Panc1 (cell line): Measurements from ENCODE around the gene ACOT13. TPM values are rescaled to one million over a fixed set of nuclear protein-coding genes. Genes with fewer than 3 reads are reported as not detected.

Experiments
- ATAC-seq: fragments of 200-7000 bp; cut with Tn5 transposase; 2 replicates; pipeline ENCODE4 v1.9.1; 2020; ENCODE audit warnings: mild to moderate bottlenecking, moderate library complexity
- BruUV-seq: library from RNA; stranded (reverse); fragments of 400-500 nt; replicated peaks from 2 replicates; lab custom pipeline; 2021; lab: Mats Ljungman, UMichigan
- CTCF ChIA-PET: fragments of 300-600 bp; sonication (Branson Sonifier 250); formaldehyde crosslinking; loops from one replicate; lab custom pipeline; 2022; ENCODE audit warnings: antibody characterized with exemption; lab: Charles Lee
- POLR2A ChIA-PET: fragments of 300-600 bp; sonication (Branson Sonifier 250); formaldehyde crosslinking; loops from one replicate; lab custom pipeline; 2022; ENCODE audit warnings: antibody characterized with exemption; lab: Charles Lee
- DNase-seq: peaks from one replicate; pipeline ENCODE4 v3.0.0-alpha.2; 2010; ENCODE audit warnings: low read depth, low spot score
- H3K27ac ChIP-seq: 2 replicates; pipeline ENCODE4 v1.5.1; 2011; ENCODE audit warnings: mild to moderate bottlenecking, low read length, inconsistent platforms
- H3K27me3 ChIP-seq: fragments of 200-500 bp; sonication (Bioruptor generic); 2 replicates; pipeline ENCODE4 v1.6.0; 2014; ENCODE audit warnings: low read length, inconsistent platforms; ENCODE audit not compliant: control insufficient read depth, insufficient read depth
- H3K36me3 ChIP-seq: fragments of 200-500 bp; sonication (Bioruptor generic); 2 replicates; pipeline ENCODE4 v1.5.1; 2014; ENCODE audit warnings: inconsistent platforms, mild to moderate bottlenecking, low read length, moderate library complexity; ENCODE audit not compliant: control insufficient read depth, insufficient read depth
- H3K4me1 ChIP-seq: 2 replicates; pipeline ENCODE4 v1.5.1; 2011; ENCODE audit warnings: inconsistent platforms, mild to moderate bottlenecking, low read length, moderate library complexity; ENCODE audit not compliant: control insufficient read depth, insufficient read depth
- H3K4me3 ChIP-seq, 2 experiments: 2 replicates each; pipeline ENCODE4 v1.5.1; 2011 to 2012; ENCODE audit warnings: low read depth in 2 of 2, low read length in 2 of 2, mild to moderate bottlenecking in 2 of 2, inconsistent platforms in 1 of 2, moderate library complexity in 1 of 2
- H3K9me3 ChIP-seq: fragments of 200-500 bp; sonication (Bioruptor generic); 2 replicates; pipeline ENCODE4 v1.5.1; 2014; ENCODE audit warnings: low read depth, mild to moderate bottlenecking, inconsistent platforms, low read length, moderate library complexity; ENCODE audit not compliant: control insufficient read depth, insufficient read depth
- POLR2AphosphoS5 ChIP-seq: IDR thresholded peaks from 2 replicates; pipeline ENCODE4 v1.6.1; 2012; ENCODE audit warnings: mild to moderate bottlenecking, low read depth, low read length, moderate library complexity
- SIN3A ChIP-seq: IDR thresholded peaks from 2 replicates; pipeline ENCODE4 v1.6.1; 2012; ENCODE audit warnings: low read depth, mild to moderate bottlenecking, low read length, moderate library complexity, borderline replicate concordance; ENCODE audit not compliant: insufficient read depth
- TCF7L2 ChIP-seq: IDR thresholded peaks from 2 replicates; pipeline ENCODE4 v1.6.1; 2011; ENCODE audit warnings: mild to moderate bottlenecking, low read depth, low read length, inconsistent platforms
- in situ Hi-C: cut with HindIII; loops from 2 replicates; pipeline ENCODE4 v1.10.0; 2016; ENCODE audit warnings: low sequenced_read_pairs, low pct_unique_long_range_greater_than_20kb
- intact Hi-C: fragments of 100-400 bp; cut with micrococcal nuclease; formaldehyde crosslinking; loops from one replicate; pipeline ENCODE4 v1.10.0; 2022; ENCODE audit not compliant: unreplicated experiment
- total RNA-seq: library from RNA; stranded (reverse); gene quantifications from one replicate; pipeline ENCODE4 v1.2.1, GENCODE V29; 2021; ENCODE audit not compliant: unreplicated experiment
- TF ChIP-seq, protein P1 (sequence below), 2 experiments: IDR thresholded peaks; 2 replicates each; pipeline ENCODE4 v1.6.1; 2011 to 2012; ENCODE audit warnings: low read depth in 2 of 2, control low read depth in 1 of 2, low read length in 1 of 2, mild to moderate bottlenecking in 1 of 2, moderate library complexity in 1 of 2; ENCODE audit not compliant: insufficient read depth in 1 of 2
- TF ChIP-seq, protein P2 (sequence below): fragments of 450-650 bp; IDR thresholded peaks from 2 replicates; pipeline ENCODE4 v1.5.1; 2017; ENCODE audit warnings: mild to moderate bottlenecking

ACOT13 gene
- total RNA-seq, 1 experiment from 2014 or later = 31.6 TPM

DNA sequence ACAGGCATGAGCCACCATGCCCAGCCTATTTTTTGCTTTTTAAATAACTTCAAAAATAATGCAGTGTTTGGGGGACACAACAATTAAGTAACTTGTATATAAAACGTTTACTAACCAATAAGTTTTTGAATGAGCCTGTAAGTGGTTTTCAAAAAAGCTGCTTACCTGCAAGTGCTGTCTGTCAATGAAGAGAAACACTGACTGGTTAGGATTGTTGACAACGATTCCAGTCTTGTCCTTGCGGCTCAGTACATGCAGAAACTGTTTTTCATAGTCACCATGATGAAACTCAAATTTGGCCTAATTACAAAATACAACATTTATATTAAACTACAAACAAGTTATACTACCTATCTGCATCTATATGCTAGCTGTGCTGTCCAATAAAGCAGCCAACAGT is 41.7 kb downstream of the ACOT13 start:
- ChIA-PET CTCF (no interaction called here), POLR2A (no interaction called here)
- ATAC-seq = no peak
- BruUV-seq = no TSS peak
- DNase-seq = no peak
- H3K4me3 ChIP-seq = no peak overlapping the region
- TF ChIP-seq TCF7L2 (no peak), SIN3A (no peak), POLR2AphosphoS5 (no peak; the same call in 1 of the 2 replicates)
- TF ChIP-seq, protein P1, sequence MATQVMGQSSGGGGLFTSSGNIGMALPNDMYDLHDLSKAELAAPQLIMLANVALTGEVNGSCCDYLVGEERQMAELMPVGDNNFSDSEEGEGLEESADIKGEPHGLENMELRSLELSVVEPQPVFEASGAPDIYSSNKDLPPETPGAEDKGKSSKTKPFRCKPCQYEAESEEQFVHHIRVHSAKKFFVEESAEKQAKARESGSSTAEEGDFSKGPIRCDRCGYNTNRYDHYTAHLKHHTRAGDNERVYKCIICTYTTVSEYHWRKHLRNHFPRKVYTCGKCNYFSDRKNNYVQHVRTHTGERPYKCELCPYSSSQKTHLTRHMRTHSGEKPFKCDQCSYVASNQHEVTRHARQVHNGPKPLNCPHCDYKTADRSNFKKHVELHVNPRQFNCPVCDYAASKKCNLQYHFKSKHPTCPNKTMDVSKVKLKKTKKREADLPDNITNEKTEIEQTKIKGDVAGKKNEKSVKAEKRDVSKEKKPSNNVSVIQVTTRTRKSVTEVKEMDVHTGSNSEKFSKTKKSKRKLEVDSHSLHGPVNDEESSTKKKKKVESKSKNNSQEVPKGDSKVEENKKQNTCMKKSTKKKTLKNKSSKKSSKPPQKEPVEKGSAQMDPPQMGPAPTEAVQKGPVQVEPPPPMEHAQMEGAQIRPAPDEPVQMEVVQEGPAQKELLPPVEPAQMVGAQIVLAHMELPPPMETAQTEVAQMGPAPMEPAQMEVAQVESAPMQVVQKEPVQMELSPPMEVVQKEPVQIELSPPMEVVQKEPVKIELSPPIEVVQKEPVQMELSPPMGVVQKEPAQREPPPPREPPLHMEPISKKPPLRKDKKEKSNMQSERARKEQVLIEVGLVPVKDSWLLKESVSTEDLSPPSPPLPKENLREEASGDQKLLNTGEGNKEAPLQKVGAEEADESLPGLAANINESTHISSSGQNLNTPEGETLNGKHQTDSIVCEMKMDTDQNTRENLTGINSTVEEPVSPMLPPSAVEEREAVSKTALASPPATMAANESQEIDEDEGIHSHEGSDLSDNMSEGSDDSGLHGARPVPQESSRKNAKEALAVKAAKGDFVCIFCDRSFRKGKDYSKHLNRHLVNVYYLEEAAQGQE (IDR thresholded peaks at IDR 0.05; ENCODE audit: insufficient read depth in 1 of 2, low read depth in 2 of 2, low read length in 1 of 2) = no peak
- TF ChIP-seq, protein P2, sequence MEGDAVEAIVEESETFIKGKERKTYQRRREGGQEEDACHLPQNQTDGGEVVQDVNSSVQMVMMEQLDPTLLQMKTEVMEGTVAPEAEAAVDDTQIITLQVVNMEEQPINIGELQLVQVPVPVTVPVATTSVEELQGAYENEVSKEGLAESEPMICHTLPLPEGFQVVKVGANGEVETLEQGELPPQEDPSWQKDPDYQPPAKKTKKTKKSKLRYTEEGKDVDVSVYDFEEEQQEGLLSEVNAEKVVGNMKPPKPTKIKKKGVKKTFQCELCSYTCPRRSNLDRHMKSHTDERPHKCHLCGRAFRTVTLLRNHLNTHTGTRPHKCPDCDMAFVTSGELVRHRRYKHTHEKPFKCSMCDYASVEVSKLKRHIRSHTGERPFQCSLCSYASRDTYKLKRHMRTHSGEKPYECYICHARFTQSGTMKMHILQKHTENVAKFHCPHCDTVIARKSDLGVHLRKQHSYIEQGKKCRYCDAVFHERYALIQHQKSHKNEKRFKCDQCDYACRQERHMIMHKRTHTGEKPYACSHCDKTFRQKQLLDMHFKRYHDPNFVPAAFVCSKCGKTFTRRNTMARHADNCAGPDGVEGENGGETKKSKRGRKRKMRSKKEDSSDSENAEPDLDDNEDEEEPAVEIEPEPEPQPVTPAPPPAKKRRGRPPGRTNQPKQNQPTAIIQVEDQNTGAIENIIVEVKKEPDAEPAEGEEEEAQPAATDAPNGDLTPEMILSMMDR = no peak
- H3K27me3 ChIP-seq = no peaks in the 10 kb centered on the region
- no peak overlapping the region for H3K27ac ChIP-seq
- in situ Hi-C loops = no loop called here
- H3K4me1 ChIP-seq = no peaks in the 10 kb centered on the region; the same call in 1 of the 2 replicates
- peaks cover 77% of the 10 kb centered on the region for H3K36me3 ChIP-seq
- intact Hi-C loops = no loop called here
- H3K9me3 ChIP-seq = no peaks in the 10 kb centered on the region

DNA sequence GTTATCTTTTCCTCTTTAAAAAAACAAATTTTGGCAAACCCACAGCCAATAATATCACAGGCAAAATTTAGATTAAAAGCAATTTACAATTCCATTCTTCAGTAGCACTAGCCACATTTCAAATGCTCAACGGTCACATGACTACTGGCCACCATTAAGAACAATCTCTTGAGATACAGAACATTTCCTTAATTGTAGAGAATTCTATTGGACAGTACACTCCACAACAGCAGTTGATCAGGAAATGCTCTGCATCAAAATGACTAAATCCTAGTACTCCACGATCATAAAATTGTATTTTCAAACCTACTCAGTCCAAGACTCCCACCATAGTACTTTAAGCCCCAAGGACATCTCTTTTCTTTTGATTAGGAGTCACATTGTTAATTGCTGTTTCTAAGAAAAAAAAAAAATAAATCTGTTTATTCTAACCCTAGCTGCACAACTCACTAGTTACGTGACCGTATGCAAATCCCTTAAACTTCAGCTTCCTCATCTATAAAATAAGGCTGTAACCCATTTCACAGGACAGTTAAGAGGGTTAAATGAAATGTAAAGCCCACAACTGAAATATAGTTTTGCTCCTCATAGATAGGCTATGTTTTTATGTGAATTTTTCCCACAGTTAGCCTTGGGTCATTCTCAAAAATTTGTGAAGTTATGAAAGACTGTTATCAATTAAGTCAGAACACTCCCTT is 42.3 kb downstream of the ACOT13 start:
- no peaks in the 10 kb centered on the region for H3K9me3 ChIP-seq
- BruUV-seq = no TSS peak
- in situ Hi-C loops = no loop called here
- ATAC-seq (no peak), DNase-seq (no peak)
- no peaks in the 10 kb centered on the region; the same call in 1 of the 2 replicates for H3K4me1 ChIP-seq
- intact Hi-C loops = no loop called here
- ChIA-PET POLR2A (no interaction called here), CTCF (no interaction called here)
- peaks cover 77% of the 10 kb centered on the region for H3K36me3 ChIP-seq
- no peak overlapping the region for H3K4me3 ChIP-seq
- TF ChIP-seq SIN3A = no peak
- no peak overlapping the region for H3K27ac ChIP-seq
- H3K27me3 ChIP-seq = no peaks in the 10 kb centered on the region

DNA sequence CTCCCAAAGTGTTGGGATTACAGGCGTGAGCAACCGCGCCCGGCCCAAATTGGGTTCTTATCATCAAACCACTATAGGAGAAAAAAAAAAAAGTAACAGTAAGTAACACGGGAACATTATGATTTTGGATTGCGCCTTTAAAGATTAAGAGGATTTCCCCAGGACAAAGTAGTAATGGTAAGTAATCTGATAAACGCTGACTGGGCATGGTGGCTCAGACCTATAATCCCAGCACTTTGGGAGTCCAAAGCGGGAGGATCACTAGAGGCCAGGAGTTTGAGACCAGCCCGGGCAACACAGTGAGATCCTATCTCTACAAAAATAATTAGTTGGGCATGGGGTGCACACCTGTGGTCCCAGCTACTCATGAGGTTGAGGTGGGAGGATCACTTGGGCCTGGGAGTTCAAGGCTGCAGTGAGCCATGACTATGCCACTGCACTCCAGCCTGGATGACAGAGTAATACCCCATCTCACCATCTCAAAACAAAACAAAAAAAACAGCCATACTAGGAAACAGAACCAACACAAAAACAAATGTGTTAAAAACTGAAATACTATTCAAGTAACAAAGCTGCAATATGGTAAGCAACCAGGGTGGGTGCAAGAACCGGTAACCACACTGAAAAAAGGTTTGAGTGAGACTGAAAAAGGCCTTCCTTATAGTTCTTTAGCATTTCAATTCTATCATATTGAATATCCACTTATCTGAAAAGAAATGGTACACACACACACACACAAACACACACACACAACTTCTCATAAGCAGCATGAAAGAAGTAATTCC is 43.8 kb downstream of the ACOT13 start:
- Histone ChIP-seq H3K9me3 (no peaks in the 10 kb centered on the region), H3K27ac (no peak overlapping the region), H3K4me3 (no peak overlapping the region), H3K36me3 (peaks cover 74% of the 10 kb centered on the region), H3K4me1 (no peaks in the 10 kb centered on the region; the same call in 1 of the 2 replicates), H3K27me3 (no peaks in the 10 kb centered on the region)
- no peak for DNase-seq
- POLR2A ChIA-PET = no interaction called here
- intact Hi-C loops = no loop called here
- CTCF ChIA-PET = no interaction called here
- no peak for TF ChIP-seq POLR2AphosphoS5
- TF ChIP-seq, protein P2 = no peak
- TF ChIP-seq, protein P1 (IDR thresholded peaks at IDR 0.05; ENCODE audit: insufficient read depth in 1 of 2, low read depth in 2 of 2, low read length in 1 of 2) = no peak
- no peak for TF ChIP-seq TCF7L2
- TF ChIP-seq SIN3A = no peak
- BruUV-seq = no TSS peak
- no peak; the same call in 1 of the 2 replicates for ATAC-seq
- in situ Hi-C loops = no loop called here
